ENCODE measurements around the gene PJVK. TPM values are rescaled to one million over a fixed set of nuclear protein-coding genes. Genes with fewer than 3 reads are reported as not detected.

PJVK gene
- polyA plus RNA-seq, 3 donors = 7.1 to 20.0 (median 13.9) TPM

GRCh38 chr2:178476477-178476876 is 25.3 kb downstream of the PJVK start:
- DNase-seq (ENCODE audit: extremely low read depth in 1 of 11, low read depth in 9 of 11, low spot score in 4 of 11) = no peak

- peak in 1 of 11 donors; percentile 32 for DNase-seq (ENCODE audit: extremely low read depth in 1 of 11, low read depth in 9 of 11, low spot score in 4 of 11)
These were observed 26.4 kb downstream of the PJVK start for GRCh38 chr2:178477443-178478129.

DNA sequence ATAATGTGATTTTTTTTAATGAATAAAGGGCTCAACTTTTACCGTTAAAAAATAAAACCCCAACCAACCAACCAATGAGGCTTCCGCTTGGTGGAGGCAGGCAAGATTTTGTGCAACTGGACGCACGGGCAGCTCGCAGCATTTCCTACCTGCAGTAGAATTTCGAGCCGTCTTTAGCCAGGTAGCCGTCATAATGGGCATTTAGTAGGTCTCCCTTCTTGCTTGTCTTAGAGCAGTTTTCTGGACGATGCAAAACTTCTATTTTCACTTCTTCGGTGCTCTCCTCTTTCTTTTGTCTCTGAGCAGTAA is 26.9 kb downstream of the PJVK start:
- DNase-seq (ENCODE audit: extremely low read depth in 1 of 11, low read depth in 9 of 11, low spot score in 4 of 11) = peak in 1 of 11 donors; percentile 39

- DNase-seq (ENCODE audit: extremely low read depth in 1 of 11, low read depth in 9 of 11, low spot score in 4 of 11) = peak; percentile 75 to 88 (median 81)
These were observed 27.5 kb downstream of the PJVK start, which contains the start of gene FKBP7 for GRCh38 chr2:178478439-178479274. Gene FKBP7 (minus strand): TSS chr2:178478600. CDS start chr2:178478499, 101 bp downstream.

DNA sequence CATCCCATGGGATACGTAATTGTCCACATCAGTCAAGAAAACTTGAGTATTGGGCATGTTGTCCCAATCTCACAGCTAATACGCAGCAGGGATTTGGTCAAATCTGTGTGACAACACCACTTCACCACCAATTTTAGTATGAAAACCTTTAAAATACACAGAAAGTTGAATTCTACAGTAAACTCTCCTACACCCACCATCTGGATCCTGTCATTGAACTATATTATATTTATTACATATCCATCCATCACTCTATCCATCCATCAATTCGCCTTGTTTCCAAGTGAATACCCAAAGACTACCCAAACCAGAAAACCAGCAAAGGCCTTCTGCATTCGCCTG is 28.1 kb downstream of the PJVK start:
- DNase-seq (ENCODE audit: extremely low read depth in 1 of 11, low read depth in 9 of 11, low spot score in 4 of 11) = no peak

GRCh38 chr2:178479758-178480226 is 28.6 kb downstream of the PJVK start:
- DNase-seq (ENCODE audit: extremely low read depth in 1 of 11, low read depth in 9 of 11, low spot score in 4 of 11) = no peak

DNA sequence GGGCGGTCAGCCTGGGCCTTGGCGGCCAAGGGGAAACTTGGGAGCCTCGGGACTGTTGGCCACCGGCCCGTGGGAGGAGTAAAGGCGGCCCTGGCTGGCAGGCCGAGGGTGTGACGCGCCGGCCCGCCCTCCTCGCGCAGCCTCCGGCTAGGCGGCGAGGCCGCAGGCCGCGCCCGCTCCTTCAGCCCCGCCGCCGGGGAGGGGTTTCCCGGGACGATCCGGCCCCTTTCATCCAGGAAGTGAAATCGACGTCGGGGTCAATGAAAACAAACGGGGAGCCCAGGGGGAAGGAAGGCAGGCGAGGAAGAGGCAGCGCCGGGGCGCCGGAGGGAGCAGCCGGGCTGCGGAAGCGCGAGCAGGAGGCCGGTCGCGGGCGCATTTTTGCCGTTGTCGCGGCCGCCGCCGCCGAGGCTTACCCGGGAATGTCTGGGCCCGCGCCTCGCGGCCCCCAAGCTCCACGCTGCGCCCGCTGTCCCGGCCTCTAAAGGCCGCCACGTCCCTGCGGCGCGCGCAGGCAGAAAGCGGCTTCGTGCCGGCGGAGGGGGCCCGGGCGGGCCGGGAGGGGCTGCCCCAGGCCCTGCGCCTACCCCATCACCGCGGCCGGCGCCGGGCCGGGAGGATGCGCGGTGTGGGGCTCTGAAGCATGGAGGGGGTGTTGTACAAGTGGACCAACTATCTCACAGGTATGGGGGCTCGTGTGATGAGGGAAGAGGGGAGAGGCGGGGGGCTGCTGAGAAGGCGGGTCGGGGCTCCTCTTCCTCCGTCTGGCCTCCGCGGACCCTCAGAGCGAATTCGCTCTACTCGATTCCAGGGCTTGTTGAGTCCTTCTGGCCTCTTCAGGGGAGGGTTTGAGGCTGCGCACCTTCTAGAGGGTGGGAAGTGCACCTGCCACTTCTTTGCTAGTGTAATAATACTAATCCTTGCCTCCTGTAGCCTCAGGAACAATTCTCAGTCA is 29.3 kb downstream of the PJVK start, which contains the start of gene PLEKHA3:
TSS of gene PLEKHA3 (plus strand) at position 231 of the 955 bp plus-strand sequence. CDS start at position 644, 413 bp downstream.
- peak; percentile 65 to 90 (median 88) for DNase-seq (ENCODE audit: extremely low read depth in 1 of 11, low read depth in 9 of 11, low spot score in 4 of 11)

DNA sequence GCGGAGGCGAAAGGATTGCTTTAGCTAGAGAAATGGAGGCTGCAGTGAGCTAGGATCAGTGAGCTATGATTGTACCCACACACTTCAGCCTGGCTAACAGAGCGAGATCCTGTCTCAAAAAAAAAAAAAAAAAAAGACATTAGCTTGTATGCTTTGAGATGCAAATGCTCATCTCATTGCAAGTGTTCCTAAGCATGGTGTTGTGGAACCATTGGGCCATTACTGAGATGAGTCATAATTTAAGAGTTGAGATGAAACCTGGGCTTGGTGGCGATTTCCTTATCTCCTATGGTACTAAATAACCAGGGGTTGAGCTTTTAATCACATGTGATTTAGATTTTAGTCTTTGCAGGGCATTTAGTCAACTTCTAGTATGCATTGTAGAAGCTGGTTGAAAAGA is 31.3 kb downstream of the PJVK start:
- no peak for DNase-seq (ENCODE audit: extremely low read depth in 1 of 11, low read depth in 9 of 11, low spot score in 4 of 11)

DNA sequence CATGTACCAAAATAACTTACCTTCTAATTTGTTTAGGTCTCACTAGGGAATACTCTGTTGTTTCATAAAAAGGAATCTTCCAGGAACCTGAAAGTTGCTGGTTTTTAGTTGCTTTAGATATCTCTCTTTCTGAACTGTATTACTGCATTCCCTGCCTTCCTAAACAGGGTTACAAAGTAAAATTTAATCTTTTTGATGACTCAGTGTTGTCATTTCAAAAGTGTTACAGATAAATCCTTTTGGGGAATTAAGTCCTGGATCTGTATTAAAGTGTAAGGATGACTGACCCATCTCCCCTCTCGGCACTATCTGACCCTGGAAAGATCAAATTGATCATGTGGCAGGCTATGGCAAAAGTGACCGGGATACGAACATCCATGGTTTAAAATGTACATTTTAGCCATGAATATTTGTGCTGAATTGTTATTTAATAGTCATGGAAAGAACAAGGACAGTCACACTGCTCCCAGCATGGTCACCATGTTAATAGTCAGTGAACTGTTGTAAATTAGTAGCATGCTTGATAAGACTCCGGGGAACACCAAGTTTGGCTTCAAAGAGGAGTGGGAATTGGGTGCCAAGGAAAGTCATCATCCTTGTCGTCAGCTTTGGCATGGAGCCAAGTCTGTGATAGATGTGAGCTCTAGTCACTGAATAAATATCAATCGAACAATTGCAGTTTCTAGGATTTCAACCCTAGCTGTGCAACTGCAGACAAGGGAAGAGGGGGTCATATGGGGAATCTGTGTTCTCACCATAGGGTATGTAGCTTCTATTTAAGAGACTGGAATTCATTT is 33.3 kb downstream of the PJVK start:
- no peak for DNase-seq (ENCODE audit: extremely low read depth in 1 of 11, low read depth in 9 of 11, low spot score in 4 of 11)

DNA sequence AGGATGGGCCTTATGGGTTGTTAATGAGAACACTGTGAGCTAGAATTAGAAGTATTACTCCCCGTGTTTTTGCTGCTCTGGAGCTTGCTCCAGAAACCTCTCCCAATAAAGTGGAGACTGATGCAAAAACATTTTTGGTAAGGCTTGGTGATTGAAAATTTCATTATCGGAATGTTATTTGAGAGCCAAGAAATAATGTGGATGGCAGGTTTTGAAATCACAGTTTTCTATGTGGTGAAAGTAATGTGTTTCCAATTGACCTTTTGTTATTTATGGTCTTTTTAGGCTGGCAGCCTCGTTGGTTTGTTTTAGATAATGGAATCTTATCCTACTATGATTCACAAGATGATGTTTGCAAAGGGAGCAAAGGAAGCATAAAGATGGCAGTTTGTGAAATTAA is 34.2 kb downstream of the PJVK start:
- DNase-seq (ENCODE audit: extremely low read depth in 1 of 11, low read depth in 9 of 11, low spot score in 4 of 11) = no peak

GRCh38 chr2:178491612-178492011 is 40.4 kb downstream of the PJVK start:
- no peak for DNase-seq (ENCODE audit: extremely low read depth in 1 of 11, low read depth in 9 of 11, low spot score in 4 of 11)

GRCh38 chr2:178496049-178496448 is 44.9 kb downstream of the PJVK start:
- DNase-seq (ENCODE audit: extremely low read depth in 1 of 11, low read depth in 9 of 11, low spot score in 4 of 11) = no peak

- DNase-seq (ENCODE audit: extremely low read depth in 1 of 11, low read depth in 9 of 11, low spot score in 4 of 11) = no peak
These were observed 47.0 kb downstream of the PJVK start for GRCh38 chr2:178498137-178498536.

- no peak for DNase-seq (ENCODE audit: extremely low read depth in 1 of 11, low read depth in 9 of 11, low spot score in 4 of 11)
These were observed 48.5 kb downstream of the PJVK start for GRCh38 chr2:178499640-178500039.

GRCh38 chr2:178502751-178503150 is 51.6 kb downstream of the PJVK start:
- no peak for DNase-seq (ENCODE audit: extremely low read depth in 1 of 11, low read depth in 9 of 11, low spot score in 4 of 11)

DNA sequence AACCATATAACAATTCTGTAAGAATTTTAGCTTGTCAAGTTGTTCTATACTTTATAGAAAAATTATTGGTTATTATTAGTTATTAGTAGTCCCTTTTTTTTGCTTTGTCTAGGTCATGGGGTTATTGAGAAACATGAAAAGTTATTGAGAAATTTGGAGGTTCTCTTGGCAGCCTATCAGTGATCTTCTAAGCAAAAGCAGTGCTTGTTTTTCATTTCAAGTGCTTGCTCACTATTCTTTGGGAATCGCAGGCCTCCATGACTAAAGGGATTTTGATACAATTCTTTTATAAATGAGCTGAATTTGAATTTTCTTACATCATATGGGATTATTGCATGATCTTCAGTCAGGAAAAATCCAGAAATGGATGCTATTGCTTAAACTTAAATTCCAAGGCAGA is 54.9 kb downstream of the PJVK start:
- no peak for DNase-seq (ENCODE audit: extremely low read depth in 1 of 11, low read depth in 9 of 11, low spot score in 4 of 11)

DNA sequence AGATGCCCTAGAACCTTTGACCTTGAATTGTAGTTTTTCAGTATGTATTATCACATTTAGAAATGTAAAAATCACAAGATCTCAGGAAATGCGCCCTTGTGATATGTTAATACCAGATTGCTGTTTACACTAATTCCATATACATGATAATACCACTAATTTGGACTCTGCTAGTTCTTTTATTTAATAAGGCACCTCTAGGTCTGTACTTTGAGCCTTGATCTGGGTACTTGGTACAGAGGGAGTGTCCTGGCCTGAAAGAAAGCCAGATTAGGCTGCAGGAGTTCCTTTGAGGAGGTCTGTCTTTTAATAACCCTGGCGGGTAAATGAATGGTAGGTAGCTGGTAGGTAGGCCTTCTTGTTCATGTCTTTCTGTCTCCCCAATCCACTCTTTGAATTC is 55.3 kb downstream of the PJVK start:
- DNase-seq (ENCODE audit: extremely low read depth in 1 of 11, low read depth in 9 of 11, low spot score in 4 of 11) = no peak

GRCh38 chr2:178506949-178507348 is 55.8 kb downstream of the PJVK start:
- no peak for DNase-seq (ENCODE audit: extremely low read depth in 1 of 11, low read depth in 9 of 11, low spot score in 4 of 11)

DNA sequence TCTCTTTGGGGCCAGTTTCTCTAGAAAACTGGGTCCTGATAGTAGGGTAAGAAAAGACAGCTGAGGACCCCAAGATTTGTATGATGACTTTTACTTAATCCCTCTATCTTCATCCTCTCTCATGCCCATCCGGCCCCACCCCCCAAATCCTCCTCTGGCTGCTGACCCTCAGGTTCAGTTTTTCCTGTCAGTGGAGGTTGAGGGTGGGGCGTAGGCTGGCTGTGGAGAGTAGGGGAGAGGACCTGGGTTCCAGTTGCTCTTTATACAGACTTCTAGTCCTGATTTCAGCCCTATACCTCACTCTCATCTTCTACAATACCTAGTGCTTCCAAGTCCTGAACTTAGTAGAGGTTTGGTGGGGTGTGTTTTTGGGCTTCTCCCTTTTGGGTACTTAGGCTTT is 57.5 kb downstream of the PJVK start:
- DNase-seq (ENCODE audit: extremely low read depth in 1 of 11, low read depth in 9 of 11, low spot score in 4 of 11) = no peak

Measured in renal cortex interstitium (tissue), 11 donors.